Kidney epithelial cell (primary cell): Measurements from ENCODE around the gene RPL13A. TPM values are rescaled to one million over a fixed set of nuclear protein-coding genes. Genes with fewer than 3 reads are reported as not detected.
A peak's percentile ranks its signal among the peaks of the same experiment; 100 is the strongest.

ENCODE experiments used
- DNase-seq: peaks from one replicate; pipeline ENCODE4 v3.0.0-alpha.2; 2010; ENCODE audit warnings: low read depth
- H3K27me3 ChIP-seq: 2 replicates; pipeline ENCODE4 v1.6.0; 2011; ENCODE audit warnings: low read length; ENCODE audit not compliant: control insufficient read depth, insufficient read depth
- H3K36me3 ChIP-seq: 2 replicates; pipeline ENCODE4 v1.5.1; 2011; ENCODE audit warnings: low read length; ENCODE audit not compliant: control insufficient read depth, insufficient read depth
- H3K4me3 ChIP-seq: 2 replicates; pipeline ENCODE4 v1.5.1; 2011; ENCODE audit warnings: low read depth, mild to moderate bottlenecking, control low read depth, low read length
- CTCF ChIP-seq: IDR thresholded peaks from 2 replicates; pipeline ENCODE4 v1.5.1; 2011; ENCODE audit warnings: mild to moderate bottlenecking, moderate library complexity, low read length, control low read depth, inconsistent platforms; ENCODE audit not compliant: insufficient read depth, poor library complexity, severe bottlenecking
- total RNA-seq: library from RNA; depleted of rRNA; stranded (reverse); fragments of >200 nt; gene quantifications from 2 replicates; pipeline ENCODE4 v1.2.3, GENCODE V29; 2015

The RPL13A gene
- total RNA-seq, 1 donor from 2014 or later, result 2,967 TPM

DNA sequence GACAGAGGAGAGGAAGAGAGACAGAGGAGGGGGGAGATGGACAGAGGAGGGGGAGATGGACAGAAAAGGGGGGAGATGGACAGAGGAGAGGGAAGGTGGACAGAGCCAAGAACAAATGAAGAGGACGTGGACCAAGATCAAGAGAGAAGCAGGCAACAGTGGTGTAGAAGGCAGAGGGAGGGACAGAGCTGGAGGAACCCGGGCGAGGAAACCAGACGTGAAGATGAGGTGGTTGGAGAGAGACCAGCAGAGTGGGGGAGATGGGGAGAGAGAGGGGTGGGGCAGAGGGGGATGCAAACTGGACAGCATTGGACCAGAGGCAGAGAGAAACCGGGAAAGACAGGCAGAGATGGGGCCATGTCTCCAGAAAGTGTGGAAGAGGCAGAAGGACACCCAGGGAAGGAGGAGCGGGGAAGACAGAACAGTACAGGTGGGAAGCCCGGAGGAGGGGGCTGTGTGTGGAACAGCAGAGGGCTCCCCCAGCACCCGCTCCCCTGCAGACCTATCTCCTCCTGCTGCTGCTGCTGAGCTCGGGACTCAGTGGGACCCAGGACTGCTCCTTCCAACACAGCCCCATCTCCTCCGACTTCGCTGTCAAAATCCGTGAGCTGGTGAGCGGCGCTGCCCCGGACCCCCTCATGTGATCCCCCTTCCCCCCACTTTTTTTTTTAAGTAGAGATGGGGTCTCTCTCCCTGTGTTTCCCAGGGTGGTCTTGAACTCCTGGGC is 12.1 kb upstream of the RPL13A start:
- no peak for TF ChIP-seq CTCF
- H3K27me3 ChIP-seq, result no peaks in the 10 kb centered on the region
- H3K36me3 ChIP-seq, result no peaks in the 10 kb centered on the region
- H3K4me3 ChIP-seq, result no peak overlapping the region
- DNase-seq, result no peak

GRCh38 chr19:49475995-49476880 is 11.2 kb upstream of the RPL13A start:
- DNase-seq, result no peak
- peak; percentile 87 for TF ChIP-seq CTCF
- Histone ChIP-seq H3K36me3 (no peaks in the 10 kb centered on the region), H3K4me3 (no peak overlapping the region), H3K27me3 (no peaks in the 10 kb centered on the region)

- DNase-seq, result no peak
- Histone ChIP-seq H3K27me3 (no peaks in the 10 kb centered on the region), H3K36me3 (no peaks in the 10 kb centered on the region), H3K4me3 (no peak overlapping the region)
- no peak for TF ChIP-seq CTCF
Measured at GRCh38 chr19:49479975-49480628, 7.3 kb upstream of the RPL13A start.

DNA sequence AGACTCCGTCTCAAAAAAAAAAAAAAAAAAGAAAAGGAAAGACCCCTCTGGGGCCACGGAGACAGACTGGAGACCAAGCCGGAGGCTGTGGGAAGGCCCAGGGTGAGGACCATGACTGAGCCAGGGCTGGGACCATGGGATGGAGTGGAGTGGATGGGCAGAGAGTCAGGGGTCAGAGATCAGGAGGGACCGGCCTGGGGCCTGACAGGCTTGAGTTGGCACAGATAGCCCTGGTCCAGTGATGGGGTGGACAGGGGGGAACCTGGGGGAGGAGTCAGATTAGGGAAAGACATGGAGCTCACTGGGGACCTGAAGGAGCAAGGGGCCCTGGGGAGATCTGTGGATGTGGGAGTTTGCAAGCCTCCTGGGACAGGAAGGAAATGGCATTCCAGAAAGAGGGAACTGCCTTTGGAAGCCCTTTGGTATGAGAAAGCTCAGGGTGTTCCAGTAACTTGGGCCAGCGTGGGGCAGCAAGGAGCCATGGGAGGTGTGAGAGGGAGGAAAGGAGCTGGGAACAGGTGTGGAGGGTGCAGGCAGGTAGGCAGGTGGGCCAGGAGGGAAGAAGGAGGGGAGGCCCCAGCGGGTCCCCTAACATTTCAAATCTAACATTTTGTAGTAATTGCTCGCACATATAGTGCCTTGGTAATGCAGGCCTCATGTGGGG is 6.3 kb upstream of the RPL13A start:
- no peak for DNase-seq
- no peaks in the 10 kb centered on the region for H3K36me3 ChIP-seq
- no peaks in the 10 kb centered on the region for H3K27me3 ChIP-seq
- no peak overlapping the region for H3K4me3 ChIP-seq
- TF ChIP-seq CTCF, result no peak

- H3K36me3 ChIP-seq, result peaks cover 9% of the 10 kb centered on the region
- TF ChIP-seq CTCF, result no peak
- no peak for DNase-seq
- no peaks in the 10 kb centered on the region for H3K27me3 ChIP-seq
- no peak overlapping the region for H3K4me3 ChIP-seq
Measured at GRCh38 chr19:49486232-49486631, 1.2 kb upstream of the RPL13A start.
